ENCODE results near the gene FRG2B.

- TF ChIP-seq POLR2AphosphoS5 (IDR thresholded peaks at IDR 0.05; ENCODE audit: borderline replicate concordance, low read depth, low read length), result no peak
- TF ChIP-seq EZH2 (IDR thresholded peaks at IDR 0.05), result no peak
- TF ChIP-seq FOXP2 (optimal IDR thresholded peaks at IDR 0.05; ENCODE audit: control extremely low read depth, extremely low read length, insufficient read depth), result no peak
Measured at GRCh38 chr10:133616371-133617130, 10.0 kb downstream of the FRG2B start.
